HG03439 (cell line): Measurements from ENCODE around the gene ROBO4.

Source experiments
- ATAC-seq: cut with Tn5 transposase; IDR thresholded peaks from one replicate; pipeline ENCODE4 v1.9.1; 2021; ENCODE audit warnings: mild to moderate bottlenecking, moderate library complexity; ENCODE audit not compliant: unreplicated experiment

ROBO4 gene

DNA sequence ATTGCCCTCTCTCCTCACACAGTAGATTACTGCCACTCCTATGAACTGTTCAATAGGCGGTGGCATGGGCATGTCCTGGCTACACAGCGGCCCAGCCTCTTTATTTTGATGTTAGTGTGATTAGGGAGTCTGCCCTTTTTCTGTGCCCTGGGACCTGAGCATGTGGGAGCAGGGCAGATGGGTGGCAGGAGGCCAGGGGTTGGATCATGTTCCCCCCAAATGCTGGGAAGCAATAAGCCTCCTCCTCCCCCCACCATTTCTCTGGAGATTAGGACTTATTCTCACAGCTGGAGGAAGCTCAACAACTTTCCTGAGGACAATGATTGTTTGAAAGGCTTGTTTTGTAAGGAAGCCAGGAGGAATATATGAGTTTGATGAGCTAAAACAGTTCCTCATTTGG, 22.2 kb upstream of the ROBO4 start:
- no peak for ATAC-seq

GRCh38 chr11:124918950-124919349, 21.3 kb upstream of the ROBO4 start, which contains the start of gene HEPN1:
Gene HEPN1, plus strand, starts transcription at chr11:124919250.
- ATAC-seq: no peak

GRCh38 chr11:124917115-124917637, 19.5 kb upstream of the ROBO4 start:
- ATAC-seq: no peak

DNA sequence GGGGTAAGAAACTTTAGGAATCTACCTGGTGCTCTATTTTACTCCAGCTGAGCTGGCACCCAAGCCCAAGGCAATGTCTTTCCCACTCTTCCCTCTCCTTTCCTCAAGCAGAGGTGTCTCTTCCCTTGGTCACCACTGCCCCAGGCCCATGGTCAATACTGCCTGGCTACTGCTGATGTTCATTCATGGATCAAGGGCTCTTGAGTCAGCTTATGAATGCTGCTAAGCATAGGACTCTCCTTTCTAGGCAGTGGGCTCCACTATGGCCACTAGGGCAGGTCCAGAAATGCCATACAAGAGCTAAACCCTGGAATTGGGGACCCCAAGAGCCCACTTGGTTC, 18.7 kb upstream of the ROBO4 start:
- ATAC-seq: no peak

DNA sequence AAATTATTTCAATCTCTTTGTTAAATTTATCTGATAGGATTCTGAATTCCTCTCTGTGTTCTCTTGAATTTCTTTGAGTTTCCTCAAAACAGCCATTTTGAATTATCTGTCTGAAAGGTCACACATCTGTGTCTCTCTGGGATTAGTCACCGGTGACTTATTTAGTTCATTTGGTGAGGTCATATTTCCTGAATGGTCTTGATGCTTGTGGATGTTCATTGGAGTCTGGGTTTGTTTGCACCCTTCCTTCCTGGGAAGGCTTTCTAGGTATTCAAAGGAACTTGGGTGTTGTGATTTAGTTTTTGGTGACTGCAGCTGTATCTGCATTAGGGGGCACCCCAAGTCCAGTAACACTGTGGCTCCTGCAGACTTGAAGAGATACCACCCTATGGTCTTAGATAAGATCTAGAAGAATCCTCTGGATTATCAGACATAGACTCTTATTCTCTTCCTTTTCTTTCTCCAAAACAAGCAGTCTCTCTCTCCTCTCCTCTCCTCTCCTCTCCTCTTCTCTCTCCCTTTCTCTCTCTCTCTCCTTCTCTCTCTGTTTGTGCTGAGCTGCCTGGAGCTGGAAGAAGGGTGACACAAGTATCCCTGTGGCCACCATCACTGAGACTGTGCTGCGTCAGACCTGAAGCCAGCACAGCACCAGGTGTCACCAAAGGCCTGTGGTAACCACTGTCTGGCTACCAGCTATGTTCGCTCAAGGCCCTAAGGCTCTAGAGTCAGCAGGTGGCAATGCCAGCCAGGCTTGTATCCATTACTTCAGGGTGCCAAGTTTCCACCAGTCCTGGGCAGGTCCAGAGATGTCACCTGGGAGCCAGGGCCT, 18.1 kb upstream of the ROBO4 start:
- no peak for ATAC-seq

- ATAC-seq: no peak
Observed at GRCh38 chr11:124902616-124903015, 5.0 kb upstream of the ROBO4 start.

DNA sequence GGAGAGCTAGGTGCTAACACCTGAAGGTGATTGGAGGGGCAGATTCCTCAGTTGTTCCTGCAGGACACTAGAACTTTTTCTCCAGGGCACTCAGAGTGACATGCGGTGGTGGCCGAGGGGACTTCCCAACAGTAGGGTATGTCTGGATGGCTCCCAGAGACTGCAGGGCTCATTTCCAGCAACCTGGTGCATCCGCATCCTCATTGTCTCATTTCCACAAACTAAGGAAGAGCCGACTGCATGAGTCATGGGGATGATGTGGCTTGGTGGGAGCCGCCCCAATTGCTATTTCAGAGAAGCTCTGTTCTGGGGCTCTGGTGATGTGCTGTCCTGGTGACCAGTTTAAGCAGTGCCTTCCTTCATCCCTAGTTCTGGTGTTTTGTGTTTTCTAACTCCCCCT, 2.8 kb upstream of the ROBO4 start:
- no peak for ATAC-seq

- ATAC-seq: no peak
Observed at GRCh38 chr11:124899383-124900145, 1.9 kb upstream of the ROBO4 start.

- ATAC-seq: no peak
Observed at GRCh38 chr11:124898711-124899110, 1.0 kb upstream of the ROBO4 start.

GRCh38 chr11:124898263-124898680, 607 bp upstream of the ROBO4 start:
- no peak for ATAC-seq

DNA sequence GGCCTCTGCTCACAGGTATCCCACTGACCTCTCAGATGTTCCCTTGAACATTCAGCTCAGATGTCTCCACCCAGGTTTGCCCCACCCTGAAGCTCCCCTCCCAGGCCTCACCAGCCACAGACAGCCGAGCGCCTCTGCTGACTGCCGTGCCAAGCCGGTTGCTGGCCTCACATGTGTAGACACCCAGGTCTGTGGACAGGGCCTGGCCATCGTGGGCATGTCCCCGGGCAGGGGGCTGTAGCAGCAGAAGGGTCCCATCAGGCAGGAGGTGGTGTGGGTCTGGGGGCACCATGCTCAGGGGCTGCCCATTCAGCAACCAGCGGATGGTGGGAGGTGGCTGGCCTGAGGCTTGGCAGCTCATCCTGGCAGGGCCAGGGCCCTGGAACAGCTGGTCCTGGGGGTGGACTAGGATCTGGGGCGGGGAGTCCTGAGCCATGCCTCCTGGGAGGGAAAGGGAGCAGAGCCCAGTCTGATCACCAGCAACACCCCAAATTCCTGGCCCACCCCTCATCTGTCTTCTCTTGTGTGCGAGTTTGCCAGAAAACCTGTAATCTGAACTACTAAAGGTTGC, 759 bp downstream of the ROBO4 start:
- no peak for ATAC-seq

DNA sequence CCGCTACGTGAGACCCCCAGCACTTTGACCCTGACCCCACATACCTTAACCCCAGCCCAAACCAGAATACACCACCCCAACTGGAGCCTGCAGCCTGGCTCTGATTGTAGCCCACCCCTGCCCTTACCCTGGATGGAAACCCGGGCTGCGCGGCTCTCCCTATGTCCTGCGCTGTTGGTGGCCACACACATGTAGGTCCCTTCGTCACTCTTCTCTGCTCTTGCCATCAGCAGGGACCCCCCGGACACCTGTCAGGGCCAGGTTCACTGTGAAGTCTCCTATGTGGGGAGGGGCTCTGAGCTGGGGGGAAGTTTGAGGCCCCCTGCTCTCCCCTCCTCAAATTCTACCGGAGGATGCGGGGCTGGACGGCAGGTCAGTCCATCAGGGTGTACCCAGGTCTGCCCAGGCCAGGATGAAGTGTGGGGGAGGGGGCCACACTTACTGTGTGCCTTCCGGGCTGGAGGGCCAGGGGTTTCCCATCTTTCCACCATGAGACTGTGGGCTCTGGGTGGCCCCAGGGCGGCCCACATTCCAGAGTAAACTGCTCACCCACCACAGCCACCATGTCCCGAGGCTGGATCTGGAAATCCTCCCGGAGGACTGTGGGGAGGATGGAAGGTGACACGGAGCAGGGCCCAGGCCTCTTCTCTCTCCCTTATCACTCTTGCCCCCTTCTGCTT, 1.5 kb downstream of the ROBO4 start:
- ATAC-seq: no peak

DNA sequence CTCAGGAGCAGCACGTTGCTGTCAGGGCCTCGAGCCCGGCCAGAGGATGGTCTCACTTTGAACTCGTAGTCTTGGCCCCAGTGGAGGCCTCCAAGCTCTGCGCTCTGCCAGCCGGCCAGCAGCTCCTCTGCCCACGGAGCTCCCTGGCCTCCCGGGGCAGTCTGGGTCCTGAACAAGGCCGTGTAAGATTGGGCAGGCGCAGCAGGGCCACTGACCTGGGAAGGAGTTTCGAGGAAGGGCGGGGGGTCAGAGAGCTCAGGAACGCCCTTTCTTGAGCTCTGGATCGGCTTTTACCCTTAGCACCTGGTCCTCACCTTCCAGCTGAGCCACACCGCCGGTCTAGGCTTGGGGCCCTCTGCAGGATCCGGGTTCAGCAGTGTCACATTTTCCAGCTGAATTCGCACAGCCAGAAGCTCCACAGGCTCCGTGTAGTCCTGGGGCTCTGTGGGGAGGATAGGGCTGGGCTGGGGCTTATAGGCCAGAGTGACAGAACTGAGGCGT, 2.1 kb downstream of the ROBO4 start:
- ATAC-seq: no peak

- ATAC-seq: no peak
Observed at GRCh38 chr11:124894606-124895430, 2.8 kb downstream of the ROBO4 start.

DNA sequence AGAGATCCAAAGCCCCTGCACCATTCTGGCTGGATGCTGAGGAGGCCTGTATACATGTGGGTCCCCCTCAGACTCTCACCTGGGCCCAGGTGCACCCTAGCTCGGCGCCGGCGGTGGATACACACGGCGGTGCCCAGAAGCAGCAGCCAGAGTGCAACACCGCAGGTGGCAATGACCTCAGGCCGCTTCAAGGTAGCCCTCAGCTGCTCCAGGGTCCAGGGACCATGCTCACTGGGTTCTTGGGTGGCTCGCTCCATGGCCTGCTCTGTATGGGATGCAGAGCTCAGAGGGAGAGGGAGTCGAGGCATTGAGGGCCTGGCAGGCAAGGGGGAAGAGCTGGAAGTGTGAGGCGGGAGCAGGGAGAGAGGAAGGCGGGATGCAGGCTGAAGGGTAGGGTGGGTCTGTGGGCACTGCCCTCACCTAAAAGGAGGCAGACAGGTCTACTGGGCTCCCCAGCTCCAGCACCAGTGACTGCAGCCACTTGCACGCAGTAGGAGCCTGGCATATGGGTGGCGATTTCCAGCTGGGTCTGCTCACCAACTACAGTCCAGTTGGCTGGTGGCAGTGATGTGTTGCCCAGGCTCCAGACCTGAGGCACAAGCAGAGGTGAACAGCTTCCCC, 3.8 kb downstream of the ROBO4 start:
- no peak for ATAC-seq

GRCh38 chr11:124892750-124893454, 4.8 kb downstream of the ROBO4 start:
- ATAC-seq: no peak

GRCh38 chr11:124892146-124892545, 5.5 kb downstream of the ROBO4 start:
- ATAC-seq: no peak

GRCh38 chr11:124891373-124891861, 6.2 kb downstream of the ROBO4 start:
- ATAC-seq: no peak
